GM12865 (cell line): ENCODE measurements around the gene USP49.

Experiments used
- DNase-seq: peaks from one replicate; pipeline ENCODE4 v3.0.0; 2010; ENCODE audit warnings: low read depth
- H3K4me3 ChIP-seq: 2 replicates; pipeline ENCODE4 v1.5.1; 2011; ENCODE audit warnings: mild to moderate bottlenecking, low read depth, low read length, control low read depth
- CTCF ChIP-seq: IDR thresholded peaks from 2 replicates; pipeline ENCODE4 v1.5.1; 2011; ENCODE audit warnings: low read length, control low read depth, low read depth, inconsistent platforms; ENCODE audit not compliant: insufficient read depth; ENCODE audit errors: missing control alignments

The USP49 gene

GRCh38 chr6:41801380-41801779, 93.8 kb downstream of the USP49 start:
- no peak for DNase-seq
- no peak overlapping the region for H3K4me3 ChIP-seq
- TF ChIP-seq CTCF, result peak; percentile 22

GRCh38 chr6:41799559-41799911, 95.6 kb downstream of the USP49 start:
- TF ChIP-seq CTCF, result no peak
- DNase-seq, result no peak
- H3K4me3 ChIP-seq, result no peak overlapping the region

- TF ChIP-seq CTCF, result no peak
- DNase-seq, result no peak
- no peak overlapping the region for H3K4me3 ChIP-seq
Measured at GRCh38 chr6:41798901-41799558, 96.1 kb downstream of the USP49 start.

- no peak for TF ChIP-seq CTCF
- DNase-seq, result no peak
- H3K4me3 ChIP-seq, result no peak overlapping the region
Measured at GRCh38 chr6:41796474-41796873, 98.7 kb downstream of the USP49 start.

- TF ChIP-seq CTCF, result no peak
- no peak overlapping the region for H3K4me3 ChIP-seq
- DNase-seq, result no peak
Measured at GRCh38 chr6:41791984-41792383, 103.2 kb downstream of the USP49 start.

- no peak for DNase-seq
- no peak overlapping the region for H3K4me3 ChIP-seq
- no peak for TF ChIP-seq CTCF
Measured at GRCh38 chr6:41791305-41791704, 103.9 kb downstream of the USP49 start.

- no peak overlapping the region for H3K4me3 ChIP-seq
- no peak for TF ChIP-seq CTCF
Measured at GRCh38 chr6:41790045-41790444, 105.1 kb downstream of the USP49 start.

More at GRCh38 chr6:41790045-41790444, 105.1 kb downstream of the USP49 start:
- DNase-seq, result no peak
